ENCODE measurements around the gene HLX.

Gene HLX

DNA sequence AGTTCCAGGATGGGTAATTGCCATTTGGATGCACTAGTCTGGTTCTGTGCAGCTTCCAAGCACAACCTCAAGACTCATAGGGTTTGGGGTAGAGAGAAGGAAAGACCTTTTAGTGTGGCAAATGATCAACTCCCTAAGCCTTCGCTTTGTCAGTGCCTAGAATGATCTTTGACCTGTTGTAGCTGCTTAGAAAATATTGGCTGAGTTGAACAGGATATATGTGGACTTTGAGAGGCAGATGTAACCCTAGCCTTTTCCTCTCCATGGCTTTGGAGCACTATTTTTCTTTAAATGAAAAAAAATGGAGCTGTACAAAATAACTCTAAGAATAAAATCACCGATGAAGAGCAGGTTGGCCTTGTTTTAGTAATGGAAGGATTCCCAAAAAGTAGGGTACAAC lies 41.7 kb downstream of the HLX start:
- no peak overlapping the region for H3K9ac ChIP-seq (ENCODE audit: low read length)
- H4K20me1 ChIP-seq (ENCODE audit: insufficient read depth, low read length) = no peaks in the 10 kb centered on the region
- TF ChIP-seq, protein P1, sequence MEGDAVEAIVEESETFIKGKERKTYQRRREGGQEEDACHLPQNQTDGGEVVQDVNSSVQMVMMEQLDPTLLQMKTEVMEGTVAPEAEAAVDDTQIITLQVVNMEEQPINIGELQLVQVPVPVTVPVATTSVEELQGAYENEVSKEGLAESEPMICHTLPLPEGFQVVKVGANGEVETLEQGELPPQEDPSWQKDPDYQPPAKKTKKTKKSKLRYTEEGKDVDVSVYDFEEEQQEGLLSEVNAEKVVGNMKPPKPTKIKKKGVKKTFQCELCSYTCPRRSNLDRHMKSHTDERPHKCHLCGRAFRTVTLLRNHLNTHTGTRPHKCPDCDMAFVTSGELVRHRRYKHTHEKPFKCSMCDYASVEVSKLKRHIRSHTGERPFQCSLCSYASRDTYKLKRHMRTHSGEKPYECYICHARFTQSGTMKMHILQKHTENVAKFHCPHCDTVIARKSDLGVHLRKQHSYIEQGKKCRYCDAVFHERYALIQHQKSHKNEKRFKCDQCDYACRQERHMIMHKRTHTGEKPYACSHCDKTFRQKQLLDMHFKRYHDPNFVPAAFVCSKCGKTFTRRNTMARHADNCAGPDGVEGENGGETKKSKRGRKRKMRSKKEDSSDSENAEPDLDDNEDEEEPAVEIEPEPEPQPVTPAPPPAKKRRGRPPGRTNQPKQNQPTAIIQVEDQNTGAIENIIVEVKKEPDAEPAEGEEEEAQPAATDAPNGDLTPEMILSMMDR (IDR thresholded peaks at IDR 0.05; ENCODE audit: low read length) = no peak
- TF ChIP-seq EZH2 (IDR thresholded peaks at IDR 0.05; ENCODE audit: borderline replicate concordance, low read length) = no peak
- no peaks in the 10 kb centered on the region for H3K9me2 ChIP-seq (ENCODE audit: low read depth, low read length)
- no peaks in the 10 kb centered on the region for H3F3A ChIP-seq (ENCODE audit: insufficient read depth, low read length)
- H3K27ac ChIP-seq (ENCODE audit: low read depth, low read length, poor library complexity, severe bottlenecking) = no peak overlapping the region
- H3K4me1 ChIP-seq (ENCODE audit: insufficient read depth, low read length, severe bottlenecking) = no peaks in the 10 kb centered on the region
- no peak overlapping the region for H3K4me3 ChIP-seq (ENCODE audit: low read depth, low read length, poor library complexity, severe bottlenecking)
- no peak overlapping the region for H2AFZ ChIP-seq (ENCODE audit: low read length)
- no peaks in the 10 kb centered on the region for H3K27me3 ChIP-seq (ENCODE audit: insufficient read depth, low read length)
- H3K79me2 ChIP-seq (ENCODE audit: insufficient read depth, low read length) = no peaks in the 10 kb centered on the region
- H3K36me3 ChIP-seq (ENCODE audit: insufficient read depth, low read length) = no peaks in the 10 kb centered on the region
- no peak overlapping the region for H3K4me2 ChIP-seq (ENCODE audit: low read length)
- H3K9me3 ChIP-seq (ENCODE audit: low read length) = no peaks in the 10 kb centered on the region

DNA sequence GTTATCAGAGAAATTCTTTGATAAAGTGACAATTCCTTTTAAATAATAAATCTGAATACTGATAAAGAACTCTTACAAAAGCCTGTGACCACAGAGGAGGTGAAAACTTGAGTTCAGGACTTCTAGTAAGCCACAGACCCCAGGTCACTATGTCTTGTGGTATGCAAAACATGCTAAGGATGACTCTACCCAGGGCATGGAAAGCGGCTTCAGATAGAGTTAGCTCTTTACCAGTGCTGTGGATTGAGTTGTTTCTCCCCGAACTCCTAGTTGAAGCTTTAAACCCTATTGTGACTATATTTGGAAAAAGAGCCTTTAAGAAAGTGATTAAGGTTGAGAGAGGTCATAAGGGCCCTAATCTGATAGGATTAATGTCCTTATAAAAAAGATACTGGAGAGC lies 42.3 kb downstream of the HLX start:
- Histone ChIP-seq H2AFZ (ENCODE audit: low read length) (no peak overlapping the region), H3K27me3 (ENCODE audit: insufficient read depth, low read length) (no peaks in the 10 kb centered on the region), H3K36me3 (ENCODE audit: insufficient read depth, low read length) (no peaks in the 10 kb centered on the region), H3K4me1 (ENCODE audit: insufficient read depth, low read length, severe bottlenecking) (no peaks in the 10 kb centered on the region), H3K4me3 (ENCODE audit: low read depth, low read length, poor library complexity, severe bottlenecking) (no peak overlapping the region), H3K9me3 (ENCODE audit: low read length) (no peaks in the 10 kb centered on the region), H3K27ac (ENCODE audit: low read depth, low read length, poor library complexity, severe bottlenecking) (no peak overlapping the region), H4K20me1 (ENCODE audit: insufficient read depth, low read length) (no peaks in the 10 kb centered on the region), H3K9ac (ENCODE audit: low read length) (no peak overlapping the region), H3K4me2 (ENCODE audit: low read length) (no peak overlapping the region), H3K9me2 (ENCODE audit: low read depth, low read length) (no peaks in the 10 kb centered on the region), H3F3A (ENCODE audit: insufficient read depth, low read length) (no peaks in the 10 kb centered on the region), H3K79me2 (ENCODE audit: insufficient read depth, low read length) (no peaks in the 10 kb centered on the region)
- no peak for TF ChIP-seq EZH2 (IDR thresholded peaks at IDR 0.05; ENCODE audit: borderline replicate concordance, low read length)
- TF ChIP-seq, protein P1 (IDR thresholded peaks at IDR 0.05; ENCODE audit: low read length) = no peak

DNA sequence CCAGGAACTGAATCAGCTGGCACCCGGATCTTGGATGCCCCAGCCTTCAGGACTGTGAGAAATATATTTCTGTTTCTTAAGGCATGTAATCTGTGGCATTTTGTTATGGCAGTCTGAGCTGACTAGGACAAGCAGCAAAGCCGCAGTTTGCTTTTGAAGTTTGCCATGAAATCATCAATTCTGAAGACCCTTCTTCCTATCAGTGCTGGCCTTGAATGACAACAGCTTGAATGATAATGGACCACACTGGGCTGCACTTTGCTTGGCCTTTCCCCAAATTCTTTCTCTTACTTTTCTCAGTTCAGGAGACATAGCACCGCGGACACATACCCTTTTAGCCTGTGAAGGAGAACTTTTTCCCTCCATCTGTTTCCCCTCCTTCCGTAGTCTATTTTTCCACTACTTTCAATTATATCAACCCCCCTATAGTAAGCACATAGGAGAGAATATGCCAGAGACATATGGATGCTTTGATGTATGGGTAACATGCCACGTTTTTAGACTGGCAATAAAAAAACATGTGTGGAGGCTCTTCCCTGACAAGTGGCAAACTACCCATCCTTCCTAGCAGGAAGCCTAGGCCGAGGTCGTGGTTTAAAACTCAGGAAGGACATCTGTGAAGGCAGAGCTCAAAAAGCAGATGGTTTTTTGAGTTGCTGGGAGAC lies 42.9 kb downstream of the HLX start:
- Histone ChIP-seq H3K9ac (ENCODE audit: low read length) (no peak overlapping the region), H3K27me3 (ENCODE audit: insufficient read depth, low read length) (no peaks in the 10 kb centered on the region), H2AFZ (ENCODE audit: low read length) (no peak overlapping the region), H3F3A (ENCODE audit: insufficient read depth, low read length) (no peaks in the 10 kb centered on the region), H3K4me2 (ENCODE audit: low read length) (no peak overlapping the region), H3K27ac (ENCODE audit: low read depth, low read length, poor library complexity, severe bottlenecking) (no peak overlapping the region), H3K9me3 (ENCODE audit: low read length) (no peaks in the 10 kb centered on the region), H3K79me2 (ENCODE audit: insufficient read depth, low read length) (no peaks in the 10 kb centered on the region), H4K20me1 (ENCODE audit: insufficient read depth, low read length) (no peaks in the 10 kb centered on the region), H3K36me3 (ENCODE audit: insufficient read depth, low read length) (no peaks in the 10 kb centered on the region), H3K4me3 (ENCODE audit: low read depth, low read length, poor library complexity, severe bottlenecking) (no peak overlapping the region), H3K9me2 (ENCODE audit: low read depth, low read length) (no peaks in the 10 kb centered on the region), H3K4me1 (ENCODE audit: insufficient read depth, low read length, severe bottlenecking) (no peaks in the 10 kb centered on the region)
- TF ChIP-seq, protein P1 (IDR thresholded peaks at IDR 0.05; ENCODE audit: low read length) = no peak
- TF ChIP-seq EZH2 (IDR thresholded peaks at IDR 0.05; ENCODE audit: borderline replicate concordance, low read length) = no peak
